HepG2 (cell line): ENCODE results near the gene CD7. TPM values are rescaled to one million over a fixed set of nuclear protein-coding genes. Genes with fewer than 3 reads are reported as not detected.

Source experiments
- BCL6 ChIP-seq: IDR thresholded peaks from 2 replicates; pipeline ENCODE4 v1.6.1; 2016; ENCODE audit warnings: missing genetic modification reagents, missing compliant biosample characterization
- CCDC6 ChIP-seq: sonication (generic); formaldehyde crosslinking; IDR thresholded peaks from 2 replicates; pipeline ENCODE4 v1.8.1; 2022; ENCODE audit warnings: mild to moderate bottlenecking, missing genetic modification reagents, moderate library complexity
- CHD2 ChIP-seq: IDR thresholded peaks from 2 replicates; pipeline ENCODE4 v1.6.1; 2011; ENCODE audit warnings: low read depth, low read length, improper control_type of control experiment
- FOXP1 ChIP-seq, 2 experiments: fragments of 450-650 bp in 1 of 2; IDR thresholded peaks; 2 replicates each; pipeline ENCODE4 v1.6.1; 2017 to 2018; ENCODE audit warnings: antibody characterized with exemption in 1 of 2
- ISX ChIP-seq: sonication (generic); formaldehyde crosslinking; conservative IDR thresholded peaks from 2 replicates; pipeline ENCODE4 v1.5.0; 2020; ENCODE audit warnings: missing genetic modification reagents
- MTERF4 ChIP-seq: sonication (generic); formaldehyde crosslinking; IDR thresholded peaks from 2 replicates; pipeline ENCODE4 v1.8.0; 2023; ENCODE audit warnings: mild to moderate bottlenecking, missing genetic modification reagents
- ZFP36L1 ChIP-seq: sonication (generic); formaldehyde crosslinking; IDR thresholded peaks from 2 replicates; pipeline ENCODE4 v1.8.0; 2022; ENCODE audit warnings: mild to moderate bottlenecking, missing genetic modification reagents, moderate library complexity
- ZNF124 ChIP-seq: sonication (generic); formaldehyde crosslinking; IDR thresholded peaks from 2 replicates; pipeline ENCODE4 v1.4.0; 2020; ENCODE audit warnings: missing genetic modification reagents
- ZNF235 ChIP-seq: sonication (generic); formaldehyde crosslinking; IDR thresholded peaks from 2 replicates; pipeline ENCODE4 v1.8.1; 2023; ENCODE audit warnings: mild to moderate bottlenecking, missing genetic modification reagents, borderline replicate concordance
- ZNF558 ChIP-seq: sonication (generic); formaldehyde crosslinking; IDR thresholded peaks from 2 replicates; pipeline ENCODE4 v1.9.0; 2022; ENCODE audit warnings: mild to moderate bottlenecking, missing genetic modification reagents, borderline replicate concordance
- ZNF567 ChIP-seq: sonication (generic); formaldehyde crosslinking; IDR thresholded peaks from 2 replicates; pipeline ENCODE4 v1.8.1; 2023; ENCODE audit warnings: mild to moderate bottlenecking, missing genetic modification reagents, borderline replicate concordance
- ZNF598 ChIP-seq: sonication (generic); formaldehyde crosslinking; IDR thresholded peaks from 2 replicates; pipeline ENCODE4 v1.5.1; 2020; ENCODE audit warnings: mild to moderate bottlenecking, missing genetic modification reagents, borderline replicate concordance
- ZNF720 ChIP-seq: sonication (generic); formaldehyde crosslinking; IDR thresholded peaks from 2 replicates; pipeline ENCODE4 v1.4.0; 2020; ENCODE audit warnings: missing genetic modification reagents
- polyA plus RNA-seq, 8 experiments: library from polyadenylated mRNA; depleted of rRNA in 3 of 8; stranded (reverse) in 7 of 8; unstranded in 1 of 8; fragments of >200 nt; fragmentation: Illumina TruSeq in 4 of 8; extraction: Trizol in 4 of 8; gene quantifications; 2 replicates each; pipeline versions ENCODE4 v1.2.1 to v1.2.3, GENCODE V29; 2011 to 2016; ENCODE audit warnings: low read depth in 4 of 8, missing spikeins in 1 of 8, mixed read lengths in 1 of 8; ENCODE audit not compliant: insufficient read depth in 1 of 8
- total RNA-seq, 5 experiments: library from RNA; depleted of rRNA; stranded (reverse); fragments of >200 nt; fragmentation: Illumina TruSeq; extraction: Trizol; gene quantifications; 2 replicates each; pipeline ENCODE4 v1.2.3, GENCODE V29; 2016; ENCODE audit warnings: low read depth in 1 of 5
- TF ChIP-seq, protein P1 (sequence below), 2 experiments: IDR thresholded peaks; 2 replicates each; pipeline ENCODE4 v1.6.1; 2011 to 2012; ENCODE audit warnings: low read length in 2 of 2, borderline replicate concordance in 1 of 2, low read depth in 1 of 2, mild to moderate bottlenecking in 1 of 2, moderate library complexity in 1 of 2
- TF ChIP-seq, protein P2 (sequence below): sonication (generic); formaldehyde crosslinking; IDR thresholded peaks from 2 replicates; pipeline ENCODE4 v1.4.0; 2020; ENCODE audit warnings: mild to moderate bottlenecking, missing genetic modification reagents
- TF ChIP-seq, protein P3 (sequence below): sonication (generic); formaldehyde crosslinking; IDR thresholded peaks from 2 replicates; pipeline ENCODE4 v1.8.0; 2022; ENCODE audit warnings: low read depth, missing genetic modification reagents

The CD7 gene
- total and polyA plus RNA-seq, 2 of the 13 experiments (the other 11 are each of a cell fraction or from before 2014, with no cell fraction given) = 67.6 to 76.4 TPM

DNA sequence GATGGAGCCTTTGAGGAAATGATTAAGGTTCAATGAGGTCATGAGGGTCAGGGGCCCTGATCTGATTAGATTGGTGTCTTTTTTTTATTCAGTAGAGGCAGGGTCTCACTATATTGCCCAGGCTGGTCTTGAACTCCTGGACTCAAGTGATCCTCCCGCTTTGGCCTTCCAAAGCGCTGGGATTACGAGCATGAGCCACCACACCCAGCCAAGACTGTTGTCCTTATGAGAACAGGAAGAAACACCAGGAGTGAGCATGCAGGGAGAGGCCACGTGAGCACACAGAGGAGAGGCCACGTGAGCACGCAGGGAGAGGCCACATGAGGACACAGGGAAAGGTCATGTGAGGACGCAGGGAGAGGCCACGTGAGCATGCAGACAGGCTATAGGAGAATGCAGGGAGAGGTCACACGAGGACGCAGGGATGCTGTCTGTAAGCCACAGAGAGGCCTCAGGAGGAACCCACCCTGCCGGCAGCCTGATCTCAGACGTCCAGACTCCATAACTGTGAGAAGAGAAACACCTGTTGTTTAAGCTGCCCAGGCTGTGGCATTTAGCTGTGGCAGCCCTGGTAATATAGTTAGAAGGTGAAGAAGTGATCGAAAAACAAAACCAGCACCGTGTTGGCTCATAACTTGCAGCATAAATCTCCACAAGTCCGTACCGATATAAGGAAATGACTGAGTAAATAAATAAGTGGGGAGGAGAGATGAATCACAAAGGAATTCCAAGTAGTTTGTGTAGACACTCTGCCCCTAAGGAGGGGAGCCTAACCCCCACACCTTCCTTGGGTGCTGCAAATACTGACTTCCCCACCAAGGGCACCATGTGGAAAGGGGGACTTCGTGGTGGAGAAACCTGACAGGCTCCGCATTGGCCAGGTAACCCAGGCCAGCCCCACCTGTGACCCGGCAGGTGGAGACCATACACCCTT, 29.3 kb downstream of the CD7 start (continued):
- TF ChIP-seq ZFP36L1 (CRISPR knock-in tag) (peak; percentile 78; the same call in 1 of the 2 replicates), ZNF598 (peak; percentile 20; the same call in 1 of the 2 replicates), ISX (CRISPR knock-in tag) (no peak), MTERF4 (CRISPR knock-in tag) (peak; percentile 84; the same call in 1 of the 2 replicates), BCL6 (peak; percentile 95), CCDC6 (peak; percentile 98), ZNF567 (CRISPR knock-in tag) (peak; percentile 90), CHD2 (peak; percentile 61; the same call in 1 of the 2 replicates), ZNF720 (CRISPR knock-in tag) (no peak), ZNF235 (CRISPR knock-in tag) (no peak), FOXP1 (IDR thresholded peaks at IDR 0.05) (peak; percentile 69), FOXP1 (CRISPR knock-in tag; IDR thresholded peaks at IDR 0.05) (peak; percentile 95), ZNF558 (peak; percentile 39; the same call in 1 of the 2 replicates), ZNF124 (CRISPR knock-in tag) (no peak; the same call in 1 of the 2 replicates)
- TF ChIP-seq, protein P1, sequence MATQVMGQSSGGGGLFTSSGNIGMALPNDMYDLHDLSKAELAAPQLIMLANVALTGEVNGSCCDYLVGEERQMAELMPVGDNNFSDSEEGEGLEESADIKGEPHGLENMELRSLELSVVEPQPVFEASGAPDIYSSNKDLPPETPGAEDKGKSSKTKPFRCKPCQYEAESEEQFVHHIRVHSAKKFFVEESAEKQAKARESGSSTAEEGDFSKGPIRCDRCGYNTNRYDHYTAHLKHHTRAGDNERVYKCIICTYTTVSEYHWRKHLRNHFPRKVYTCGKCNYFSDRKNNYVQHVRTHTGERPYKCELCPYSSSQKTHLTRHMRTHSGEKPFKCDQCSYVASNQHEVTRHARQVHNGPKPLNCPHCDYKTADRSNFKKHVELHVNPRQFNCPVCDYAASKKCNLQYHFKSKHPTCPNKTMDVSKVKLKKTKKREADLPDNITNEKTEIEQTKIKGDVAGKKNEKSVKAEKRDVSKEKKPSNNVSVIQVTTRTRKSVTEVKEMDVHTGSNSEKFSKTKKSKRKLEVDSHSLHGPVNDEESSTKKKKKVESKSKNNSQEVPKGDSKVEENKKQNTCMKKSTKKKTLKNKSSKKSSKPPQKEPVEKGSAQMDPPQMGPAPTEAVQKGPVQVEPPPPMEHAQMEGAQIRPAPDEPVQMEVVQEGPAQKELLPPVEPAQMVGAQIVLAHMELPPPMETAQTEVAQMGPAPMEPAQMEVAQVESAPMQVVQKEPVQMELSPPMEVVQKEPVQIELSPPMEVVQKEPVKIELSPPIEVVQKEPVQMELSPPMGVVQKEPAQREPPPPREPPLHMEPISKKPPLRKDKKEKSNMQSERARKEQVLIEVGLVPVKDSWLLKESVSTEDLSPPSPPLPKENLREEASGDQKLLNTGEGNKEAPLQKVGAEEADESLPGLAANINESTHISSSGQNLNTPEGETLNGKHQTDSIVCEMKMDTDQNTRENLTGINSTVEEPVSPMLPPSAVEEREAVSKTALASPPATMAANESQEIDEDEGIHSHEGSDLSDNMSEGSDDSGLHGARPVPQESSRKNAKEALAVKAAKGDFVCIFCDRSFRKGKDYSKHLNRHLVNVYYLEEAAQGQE (IDR thresholded peaks at IDR 0.05; ENCODE audit: borderline replicate concordance in 1 of 2, low read depth in 1 of 2, low read length in 2 of 2) = no peak
- TF ChIP-seq, protein P2, sequence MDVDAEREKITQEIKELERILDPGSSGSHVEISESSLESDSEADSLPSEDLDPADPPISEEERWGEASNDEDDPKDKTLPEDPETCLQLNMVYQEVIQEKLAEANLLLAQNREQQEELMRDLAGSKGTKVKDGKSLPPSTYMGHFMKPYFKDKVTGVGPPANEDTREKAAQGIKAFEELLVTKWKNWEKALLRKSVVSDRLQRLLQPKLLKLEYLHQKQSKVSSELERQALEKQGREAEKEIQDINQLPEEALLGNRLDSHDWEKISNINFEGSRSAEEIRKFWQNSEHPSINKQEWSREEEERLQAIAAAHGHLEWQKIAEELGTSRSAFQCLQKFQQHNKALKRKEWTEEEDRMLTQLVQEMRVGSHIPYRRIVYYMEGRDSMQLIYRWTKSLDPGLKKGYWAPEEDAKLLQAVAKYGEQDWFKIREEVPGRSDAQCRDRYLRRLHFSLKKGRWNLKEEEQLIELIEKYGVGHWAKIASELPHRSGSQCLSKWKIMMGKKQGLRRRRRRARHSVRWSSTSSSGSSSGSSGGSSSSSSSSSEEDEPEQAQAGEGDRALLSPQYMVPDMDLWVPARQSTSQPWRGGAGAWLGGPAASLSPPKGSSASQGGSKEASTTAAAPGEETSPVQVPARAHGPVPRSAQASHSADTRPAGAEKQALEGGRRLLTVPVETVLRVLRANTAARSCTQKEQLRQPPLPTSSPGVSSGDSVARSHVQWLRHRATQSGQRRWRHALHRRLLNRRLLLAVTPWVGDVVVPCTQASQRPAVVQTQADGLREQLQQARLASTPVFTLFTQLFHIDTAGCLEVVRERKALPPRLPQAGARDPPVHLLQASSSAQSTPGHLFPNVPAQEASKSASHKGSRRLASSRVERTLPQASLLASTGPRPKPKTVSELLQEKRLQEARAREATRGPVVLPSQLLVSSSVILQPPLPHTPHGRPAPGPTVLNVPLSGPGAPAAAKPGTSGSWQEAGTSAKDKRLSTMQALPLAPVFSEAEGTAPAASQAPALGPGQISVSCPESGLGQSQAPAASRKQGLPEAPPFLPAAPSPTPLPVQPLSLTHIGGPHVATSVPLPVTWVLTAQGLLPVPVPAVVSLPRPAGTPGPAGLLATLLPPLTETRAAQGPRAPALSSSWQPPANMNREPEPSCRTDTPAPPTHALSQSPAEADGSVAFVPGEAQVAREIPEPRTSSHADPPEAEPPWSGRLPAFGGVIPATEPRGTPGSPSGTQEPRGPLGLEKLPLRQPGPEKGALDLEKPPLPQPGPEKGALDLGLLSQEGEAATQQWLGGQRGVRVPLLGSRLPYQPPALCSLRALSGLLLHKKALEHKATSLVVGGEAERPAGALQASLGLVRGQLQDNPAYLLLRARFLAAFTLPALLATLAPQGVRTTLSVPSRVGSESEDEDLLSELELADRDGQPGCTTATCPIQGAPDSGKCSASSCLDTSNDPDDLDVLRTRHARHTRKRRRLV (CRISPR knock-in tag) = 0 out of 2 replicates have a peak, but pooled peaks have one; percentile 9
- TF ChIP-seq, protein P3, sequence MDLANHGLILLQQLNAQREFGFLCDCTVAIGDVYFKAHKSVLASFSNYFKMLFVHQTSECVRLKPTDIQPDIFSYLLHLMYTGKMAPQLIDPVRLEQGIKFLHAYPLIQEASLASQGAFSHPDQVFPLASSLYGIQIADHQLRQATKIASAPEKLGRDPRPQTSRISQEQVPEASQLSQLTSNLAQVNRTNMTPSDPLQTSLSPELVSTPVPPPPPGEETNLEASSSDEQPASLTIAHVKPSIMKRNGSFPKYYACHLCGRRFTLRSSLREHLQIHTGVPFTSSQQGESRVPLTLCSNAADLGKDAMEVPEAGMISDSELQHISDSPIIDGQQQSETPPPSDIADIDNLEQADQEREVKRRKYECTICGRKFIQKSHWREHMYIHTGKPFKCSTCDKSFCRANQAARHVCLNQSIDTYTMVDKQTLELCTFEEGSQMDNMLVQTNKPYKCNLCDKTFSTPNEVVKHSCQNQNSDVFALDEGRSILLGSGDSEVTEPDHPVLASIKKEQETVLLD (CRISPR knock-in tag) = peak; percentile 57; the same call in 1 of the 2 replicates
